Measurements from ENCODE around the gene PRND. TPM values are rescaled to one million over a fixed set of nuclear protein-coding genes. Genes with fewer than 3 reads are reported as not detected.

Gene PRND
- total RNA-seq, 1 donor: not detected

- no peak for DNase-seq (ENCODE audit: insufficient read length, low spot score, missing footprints)
- no peaks in the 10 kb centered on the region for H3K9me3 ChIP-seq (ENCODE audit: low read depth, low read length)
- H3K27me3 ChIP-seq (ENCODE audit: insufficient read depth, low read length): peaks cover 6% of the 10 kb centered on the region
- peaks cover 10% of the 10 kb centered on the region for H4K20me1 ChIP-seq (ENCODE audit: insufficient read depth, low read length)
- no peak overlapping the region for H3K27ac ChIP-seq (ENCODE audit: low read depth, low read length)
- peaks cover 26% of the 10 kb centered on the region for H3K4me1 ChIP-seq (ENCODE audit: insufficient read depth, low read length)
- no peak overlapping the region for H2AFZ ChIP-seq (ENCODE audit: low read length)
- no peak overlapping the region for H3K4me2 ChIP-seq (ENCODE audit: insufficient read depth, low read length)
- H3K36me3 ChIP-seq (ENCODE audit: insufficient read depth, low read length): no peaks in the 10 kb centered on the region
- no peak overlapping the region for H3K4me3 ChIP-seq (ENCODE audit: insufficient read depth, low read length)
- H3K79me2 ChIP-seq (ENCODE audit: insufficient read depth, low read length): peaks cover 28% of the 10 kb centered on the region
- TF ChIP-seq, protein P1, sequence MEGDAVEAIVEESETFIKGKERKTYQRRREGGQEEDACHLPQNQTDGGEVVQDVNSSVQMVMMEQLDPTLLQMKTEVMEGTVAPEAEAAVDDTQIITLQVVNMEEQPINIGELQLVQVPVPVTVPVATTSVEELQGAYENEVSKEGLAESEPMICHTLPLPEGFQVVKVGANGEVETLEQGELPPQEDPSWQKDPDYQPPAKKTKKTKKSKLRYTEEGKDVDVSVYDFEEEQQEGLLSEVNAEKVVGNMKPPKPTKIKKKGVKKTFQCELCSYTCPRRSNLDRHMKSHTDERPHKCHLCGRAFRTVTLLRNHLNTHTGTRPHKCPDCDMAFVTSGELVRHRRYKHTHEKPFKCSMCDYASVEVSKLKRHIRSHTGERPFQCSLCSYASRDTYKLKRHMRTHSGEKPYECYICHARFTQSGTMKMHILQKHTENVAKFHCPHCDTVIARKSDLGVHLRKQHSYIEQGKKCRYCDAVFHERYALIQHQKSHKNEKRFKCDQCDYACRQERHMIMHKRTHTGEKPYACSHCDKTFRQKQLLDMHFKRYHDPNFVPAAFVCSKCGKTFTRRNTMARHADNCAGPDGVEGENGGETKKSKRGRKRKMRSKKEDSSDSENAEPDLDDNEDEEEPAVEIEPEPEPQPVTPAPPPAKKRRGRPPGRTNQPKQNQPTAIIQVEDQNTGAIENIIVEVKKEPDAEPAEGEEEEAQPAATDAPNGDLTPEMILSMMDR (IDR thresholded peaks at IDR 0.05; ENCODE audit: extremely low read depth, low read depth, low read length): no peak
Observed at GRCh38 chr20:4683261-4683660, 38.4 kb upstream of the PRND start.

- TF ChIP-seq, protein P1 (IDR thresholded peaks at IDR 0.05; ENCODE audit: extremely low read depth, low read depth, low read length): no peak
- peaks cover 44% of the 10 kb centered on the region for H3K79me2 ChIP-seq (ENCODE audit: insufficient read depth, low read length)
- H4K20me1 ChIP-seq (ENCODE audit: insufficient read depth, low read length): peaks cover 22% of the 10 kb centered on the region
- H3K9me3 ChIP-seq (ENCODE audit: low read depth, low read length): no peaks in the 10 kb centered on the region
- H3K27ac ChIP-seq (ENCODE audit: low read depth, low read length): peak overlapping the region; percentile 38
- H3K4me3 ChIP-seq (ENCODE audit: insufficient read depth, low read length): no peak overlapping the region
- no peak for DNase-seq (ENCODE audit: insufficient read length, low spot score, missing footprints)
- H3K36me3 ChIP-seq (ENCODE audit: insufficient read depth, low read length): no peaks in the 10 kb centered on the region
- H3K27me3 ChIP-seq (ENCODE audit: insufficient read depth, low read length): no peaks in the 10 kb centered on the region
- peaks cover 34% of the 10 kb centered on the region for H3K4me1 ChIP-seq (ENCODE audit: insufficient read depth, low read length)
- H3K4me2 ChIP-seq (ENCODE audit: insufficient read depth, low read length): peak overlapping the region; percentile 67
- H2AFZ ChIP-seq (ENCODE audit: low read length): peak overlapping the region; percentile 58
Observed at GRCh38 chr20:4684837-4685413, 36.8 kb upstream of the PRND start.

DNA sequence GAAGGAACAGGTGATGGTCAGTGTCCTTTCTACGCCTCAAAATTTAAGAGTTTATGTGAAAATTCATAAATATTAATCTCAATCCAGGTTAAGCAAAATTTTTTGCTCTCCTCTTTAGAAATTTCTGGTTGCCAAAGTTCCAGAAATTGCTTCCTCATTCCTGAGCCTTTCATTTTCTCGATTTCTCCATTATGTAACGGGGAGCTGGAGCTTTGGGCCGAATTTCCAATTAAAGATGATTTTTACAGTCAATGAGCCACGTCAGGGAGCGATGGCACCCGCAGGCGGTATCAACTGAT is 35.8 kb upstream of the PRND start:
- no peak for DNase-seq (ENCODE audit: insufficient read length, low spot score, missing footprints)
- no peaks in the 10 kb centered on the region for H3K9me3 ChIP-seq (ENCODE audit: low read depth, low read length)
- H3K27ac ChIP-seq (ENCODE audit: low read depth, low read length): peak overlapping the region; percentile 38
- H3K27me3 ChIP-seq (ENCODE audit: insufficient read depth, low read length): no peaks in the 10 kb centered on the region
- peaks cover 27% of the 10 kb centered on the region for H4K20me1 ChIP-seq (ENCODE audit: insufficient read depth, low read length)
- H2AFZ ChIP-seq (ENCODE audit: low read length): peak overlapping the region; percentile 49
- H3K4me1 ChIP-seq (ENCODE audit: insufficient read depth, low read length): peaks cover 34% of the 10 kb centered on the region
- H3K4me3 ChIP-seq (ENCODE audit: insufficient read depth, low read length): peak overlapping the region; percentile 82
- no peaks in the 10 kb centered on the region for H3K36me3 ChIP-seq (ENCODE audit: insufficient read depth, low read length)
- H3K79me2 ChIP-seq (ENCODE audit: insufficient read depth, low read length): peaks cover 54% of the 10 kb centered on the region
- TF ChIP-seq, protein P1 (IDR thresholded peaks at IDR 0.05; ENCODE audit: extremely low read depth, low read depth, low read length): no peak
- H3K4me2 ChIP-seq (ENCODE audit: insufficient read depth, low read length): peak overlapping the region; percentile 67

DNA sequence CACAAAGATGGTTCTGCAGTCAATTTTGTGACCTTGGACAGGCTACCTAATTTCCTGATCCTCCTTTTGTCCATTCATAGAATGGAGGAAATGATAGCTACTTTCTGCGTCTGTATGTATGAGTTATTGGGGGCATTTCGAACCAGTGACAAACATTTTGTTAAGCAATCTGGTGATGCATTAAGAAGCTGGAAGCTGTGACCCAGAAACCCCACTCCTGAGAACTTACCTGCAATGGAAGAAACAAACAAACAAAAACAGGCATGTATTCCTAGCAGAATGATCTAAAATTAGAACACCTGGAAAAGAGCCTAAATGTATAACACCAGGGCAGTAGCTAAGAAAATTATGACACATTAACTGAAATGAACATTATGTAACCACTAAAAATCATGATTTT is 33.4 kb upstream of the PRND start:
- no peak overlapping the region for H3K4me3 ChIP-seq (ENCODE audit: insufficient read depth, low read length)
- H3K36me3 ChIP-seq (ENCODE audit: insufficient read depth, low read length): peaks cover 6% of the 10 kb centered on the region
- no peaks in the 10 kb centered on the region for H3K9me3 ChIP-seq (ENCODE audit: low read depth, low read length)
- DNase-seq (ENCODE audit: insufficient read length, low spot score, missing footprints): no peak
- H3K4me1 ChIP-seq (ENCODE audit: insufficient read depth, low read length): peaks cover 30% of the 10 kb centered on the region
- H3K27ac ChIP-seq (ENCODE audit: low read depth, low read length): no peak overlapping the region
- H3K79me2 ChIP-seq (ENCODE audit: insufficient read depth, low read length): peaks cover 78% of the 10 kb centered on the region
- peaks cover 42% of the 10 kb centered on the region for H4K20me1 ChIP-seq (ENCODE audit: insufficient read depth, low read length)
- no peak overlapping the region for H2AFZ ChIP-seq (ENCODE audit: low read length)
- TF ChIP-seq, protein P1 (IDR thresholded peaks at IDR 0.05; ENCODE audit: extremely low read depth, low read depth, low read length): no peak
- peak overlapping the region; percentile 5 for H3K4me2 ChIP-seq (ENCODE audit: insufficient read depth, low read length)
- H3K27me3 ChIP-seq (ENCODE audit: insufficient read depth, low read length): no peaks in the 10 kb centered on the region

All from osteoblast (primary cell).